Prostate gland (tissue), 2 donors: ENCODE data around the gene PTH.

Experiments used
- POLR2A ChIP-seq: fragments of 450-650 bp; IDR thresholded peaks from one replicate; pipeline ENCODE4 v1.6.1; 2016; ENCODE audit warnings: antibody characterized with exemption, mild to moderate bottlenecking
- POLR2AphosphoS5 ChIP-seq: sonication (generic); formaldehyde crosslinking; IDR thresholded peaks from one replicate; pipeline ENCODE4 v1.6.1; 2017; ENCODE audit warnings: antibody characterized with exemption
- TF ChIP-seq, protein P1 (sequence below), 4 experiments: fragments of 200-600 bp in 2 of 4; fragments of 450-650 bp in 2 of 4; sonication (generic) in 2 of 4; IDR thresholded peaks; 1 replicate in 3 of 4; 2 replicates in 1 of 4; pipeline ENCODE4 v1.5.1; 2016 to 2019; ENCODE audit warnings: antibody characterized with exemption in 4 of 4, mild to moderate bottlenecking in 2 of 4, moderate library complexity in 2 of 4

DNA sequence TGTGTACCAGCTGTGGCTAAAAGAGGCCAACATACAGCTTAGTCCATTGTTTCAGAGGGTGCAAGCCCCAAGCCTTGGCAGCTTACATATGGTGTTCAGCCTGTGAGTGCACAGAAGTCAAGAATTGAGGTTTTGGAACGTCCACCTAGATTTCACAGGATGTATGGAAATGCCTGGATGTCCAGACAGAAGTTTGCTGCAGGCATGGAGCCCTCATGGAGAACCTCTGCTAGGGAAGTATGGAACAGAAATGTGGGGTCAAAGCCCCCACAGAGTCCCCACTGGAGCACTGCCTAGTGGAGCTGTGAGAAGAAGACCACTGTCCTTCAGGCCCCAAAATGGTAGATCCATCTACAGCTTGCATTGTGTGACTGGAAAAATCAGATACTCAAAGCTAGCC, 42.2 kb upstream of the PTH start:
- TF ChIP-seq, protein P1, sequence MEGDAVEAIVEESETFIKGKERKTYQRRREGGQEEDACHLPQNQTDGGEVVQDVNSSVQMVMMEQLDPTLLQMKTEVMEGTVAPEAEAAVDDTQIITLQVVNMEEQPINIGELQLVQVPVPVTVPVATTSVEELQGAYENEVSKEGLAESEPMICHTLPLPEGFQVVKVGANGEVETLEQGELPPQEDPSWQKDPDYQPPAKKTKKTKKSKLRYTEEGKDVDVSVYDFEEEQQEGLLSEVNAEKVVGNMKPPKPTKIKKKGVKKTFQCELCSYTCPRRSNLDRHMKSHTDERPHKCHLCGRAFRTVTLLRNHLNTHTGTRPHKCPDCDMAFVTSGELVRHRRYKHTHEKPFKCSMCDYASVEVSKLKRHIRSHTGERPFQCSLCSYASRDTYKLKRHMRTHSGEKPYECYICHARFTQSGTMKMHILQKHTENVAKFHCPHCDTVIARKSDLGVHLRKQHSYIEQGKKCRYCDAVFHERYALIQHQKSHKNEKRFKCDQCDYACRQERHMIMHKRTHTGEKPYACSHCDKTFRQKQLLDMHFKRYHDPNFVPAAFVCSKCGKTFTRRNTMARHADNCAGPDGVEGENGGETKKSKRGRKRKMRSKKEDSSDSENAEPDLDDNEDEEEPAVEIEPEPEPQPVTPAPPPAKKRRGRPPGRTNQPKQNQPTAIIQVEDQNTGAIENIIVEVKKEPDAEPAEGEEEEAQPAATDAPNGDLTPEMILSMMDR (IDR thresholded peaks at IDR 0.05): no peak
- TF ChIP-seq POLR2AphosphoS5 (no peak), POLR2A (no peak)
